ENCODE data around the gene STRN4. TPM values are rescaled to one million over a fixed set of nuclear protein-coding genes. Genes with fewer than 3 reads are reported as not detected.

STRN4 gene
- total RNA-seq, 2 experiments from 2014 or later = 52.5 to 63.5 TPM

DNA sequence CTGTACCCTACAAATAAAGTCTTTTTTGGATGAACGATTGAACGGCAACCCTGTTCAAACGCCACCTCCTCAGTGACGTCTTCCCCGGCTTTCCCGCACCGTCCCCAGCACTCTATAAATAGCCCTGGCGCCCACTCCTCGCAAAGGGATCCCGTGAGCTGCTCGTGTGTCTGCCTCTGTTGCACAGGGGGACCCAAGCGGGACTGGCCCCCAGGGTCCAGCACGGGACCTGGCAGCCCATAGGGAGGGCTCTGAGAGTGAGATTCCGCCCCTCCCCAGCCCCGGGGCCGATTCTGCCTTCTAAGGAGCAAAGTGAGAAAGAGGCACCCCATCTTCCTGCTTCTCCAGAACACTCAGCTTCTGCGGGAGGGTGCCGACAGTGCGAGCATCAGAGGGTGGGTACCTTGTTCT lies 8.5 kb downstream of the STRN4 start:
- intact Hi-C loops (cut with micrococcal nuclease) = no loop called here
- Mint-ChIP-seq H3K27me3 (no peaks in the 10 kb centered on the region), H3K9me3 (no peaks in the 10 kb centered on the region), H3K36me3 (ENCODE audit: low read depth) (peaks cover 35% of the 10 kb centered on the region), H3K27ac (no peak overlapping the region), H3K4me1 (ENCODE audit: low read depth) (peaks cover 28% of the 10 kb centered on the region), H3K4me3 (no peak overlapping the region)
- ChIA-PET POLR2A (interaction anchor here (1.3 to 1.6 kb wide), 3 partner anchors 13 to 32 kb away, joined by 3 to 7 read pairs (median 4); no protein-coding TSS in a partner anchor), CTCF (interaction anchor here (1.1 to 2.1 kb wide), 4 partner anchors 9 to 29 kb away, joined by 4 to 16 read pairs (median 7); no protein-coding TSS in a partner anchor)
- ATAC-seq (no peak), DNase-seq (no peak)
- TF ChIP-seq, protein P1, sequence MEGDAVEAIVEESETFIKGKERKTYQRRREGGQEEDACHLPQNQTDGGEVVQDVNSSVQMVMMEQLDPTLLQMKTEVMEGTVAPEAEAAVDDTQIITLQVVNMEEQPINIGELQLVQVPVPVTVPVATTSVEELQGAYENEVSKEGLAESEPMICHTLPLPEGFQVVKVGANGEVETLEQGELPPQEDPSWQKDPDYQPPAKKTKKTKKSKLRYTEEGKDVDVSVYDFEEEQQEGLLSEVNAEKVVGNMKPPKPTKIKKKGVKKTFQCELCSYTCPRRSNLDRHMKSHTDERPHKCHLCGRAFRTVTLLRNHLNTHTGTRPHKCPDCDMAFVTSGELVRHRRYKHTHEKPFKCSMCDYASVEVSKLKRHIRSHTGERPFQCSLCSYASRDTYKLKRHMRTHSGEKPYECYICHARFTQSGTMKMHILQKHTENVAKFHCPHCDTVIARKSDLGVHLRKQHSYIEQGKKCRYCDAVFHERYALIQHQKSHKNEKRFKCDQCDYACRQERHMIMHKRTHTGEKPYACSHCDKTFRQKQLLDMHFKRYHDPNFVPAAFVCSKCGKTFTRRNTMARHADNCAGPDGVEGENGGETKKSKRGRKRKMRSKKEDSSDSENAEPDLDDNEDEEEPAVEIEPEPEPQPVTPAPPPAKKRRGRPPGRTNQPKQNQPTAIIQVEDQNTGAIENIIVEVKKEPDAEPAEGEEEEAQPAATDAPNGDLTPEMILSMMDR (IDR thresholded peaks at IDR 0.05) = no peak

DNA sequence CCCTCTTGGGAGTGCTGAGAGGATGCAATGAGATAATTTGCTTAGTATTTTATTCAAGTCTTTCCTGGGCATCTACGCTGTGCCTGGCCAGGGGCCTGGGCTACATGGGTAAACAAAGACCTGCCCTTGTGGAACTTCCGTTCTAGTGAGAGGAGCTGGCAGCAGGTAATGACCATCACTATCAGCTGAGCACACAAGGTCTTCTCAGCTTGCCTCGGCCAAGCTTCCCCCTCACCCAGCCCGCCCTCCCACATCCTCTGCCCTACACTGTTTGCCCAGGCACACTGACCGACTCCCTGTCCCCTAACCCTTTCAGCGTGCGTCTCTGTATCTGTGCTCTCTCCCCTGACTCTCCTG lies 9.0 kb downstream of the STRN4 start:
- Mint-ChIP-seq H3K4me1 (ENCODE audit: low read depth) (peaks cover 25% of the 10 kb centered on the region), H3K27me3 (no peaks in the 10 kb centered on the region), H3K36me3 (ENCODE audit: low read depth) (peaks cover 34% of the 10 kb centered on the region), H3K27ac (no peak overlapping the region), H3K9me3 (no peaks in the 10 kb centered on the region), H3K4me3 (no peak overlapping the region)
- ATAC-seq (no peak), DNase-seq (no peak)
- intact Hi-C loops (cut with micrococcal nuclease) = no loop called here
- ChIA-PET POLR2A (interaction anchor here (1.3 to 1.6 kb wide), 3 partner anchors 13 to 31 kb away, joined by 3 to 7 read pairs (median 4); no protein-coding TSS in a partner anchor), CTCF (interaction anchor here (0.6 to 2.1 kb wide), 5 partner anchors 9 to 30 kb away, joined by 3 to 16 read pairs (median 6); no protein-coding TSS in a partner anchor)
- TF ChIP-seq, protein P1 (IDR thresholded peaks at IDR 0.05) = no peak

DNA sequence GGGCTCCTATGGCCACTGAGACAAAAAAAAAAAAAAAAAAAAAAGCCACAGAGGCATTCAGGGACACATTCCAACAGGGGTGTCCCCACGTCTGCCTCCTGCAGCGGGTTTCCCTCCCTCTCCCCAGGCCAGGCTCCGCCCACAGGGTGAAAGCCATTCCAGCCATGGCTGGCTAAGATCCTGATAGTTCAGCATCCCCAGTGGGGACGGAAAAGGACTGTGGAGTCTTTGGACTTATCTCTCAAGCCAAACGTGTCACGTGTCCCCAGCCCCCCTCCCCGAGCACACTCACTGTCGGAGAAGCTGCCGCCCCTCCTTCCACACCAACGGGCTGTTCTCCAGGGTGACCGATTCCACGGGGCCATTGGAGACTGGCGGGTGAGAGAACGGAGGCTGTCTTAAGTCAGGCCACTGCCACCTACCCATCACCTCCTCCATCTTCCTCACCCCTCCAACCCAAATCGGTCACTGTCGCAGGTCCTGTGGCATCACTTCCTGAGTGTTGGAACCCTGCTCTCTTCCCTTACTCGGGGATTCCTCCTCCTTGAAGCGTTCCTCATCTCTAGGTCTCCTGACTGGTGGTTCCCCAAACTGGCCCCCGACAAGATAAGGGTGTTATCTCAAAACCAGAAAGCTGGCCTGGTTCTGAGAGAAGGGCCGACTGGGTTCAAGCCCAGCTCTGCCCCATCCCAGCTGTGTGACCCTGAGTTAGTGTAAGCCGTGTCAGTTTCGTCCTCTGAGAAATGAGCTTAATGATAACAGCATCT lies 9.5 kb downstream of the STRN4 start:
- POLR2A ChIA-PET = interaction anchor here (1.3 to 1.6 kb wide), 2 partner anchors 14 to 31 kb away, joined by 4 to 7 read pairs; no protein-coding TSS in a partner anchor
- Mint-ChIP-seq H3K36me3 (ENCODE audit: low read depth) (peaks cover 30% of the 10 kb centered on the region), H3K4me3 (no peak overlapping the region), H3K9me3 (no peaks in the 10 kb centered on the region), H3K27me3 (no peaks in the 10 kb centered on the region), H3K4me1 (ENCODE audit: low read depth) (peaks cover 19% of the 10 kb centered on the region), H3K27ac (no peak overlapping the region)
- DNase-seq (no peak), ATAC-seq (no peak)
- TF ChIP-seq, protein P1 (IDR thresholded peaks at IDR 0.05) = no peak
- CTCF ChIA-PET = interaction anchor here (0.6 to 2.1 kb wide), 5 partner anchors 8 to 30 kb away, joined by 3 to 16 read pairs (median 6); no protein-coding TSS in a partner anchor
- intact Hi-C loops (cut with micrococcal nuclease) = no loop called here

DNA sequence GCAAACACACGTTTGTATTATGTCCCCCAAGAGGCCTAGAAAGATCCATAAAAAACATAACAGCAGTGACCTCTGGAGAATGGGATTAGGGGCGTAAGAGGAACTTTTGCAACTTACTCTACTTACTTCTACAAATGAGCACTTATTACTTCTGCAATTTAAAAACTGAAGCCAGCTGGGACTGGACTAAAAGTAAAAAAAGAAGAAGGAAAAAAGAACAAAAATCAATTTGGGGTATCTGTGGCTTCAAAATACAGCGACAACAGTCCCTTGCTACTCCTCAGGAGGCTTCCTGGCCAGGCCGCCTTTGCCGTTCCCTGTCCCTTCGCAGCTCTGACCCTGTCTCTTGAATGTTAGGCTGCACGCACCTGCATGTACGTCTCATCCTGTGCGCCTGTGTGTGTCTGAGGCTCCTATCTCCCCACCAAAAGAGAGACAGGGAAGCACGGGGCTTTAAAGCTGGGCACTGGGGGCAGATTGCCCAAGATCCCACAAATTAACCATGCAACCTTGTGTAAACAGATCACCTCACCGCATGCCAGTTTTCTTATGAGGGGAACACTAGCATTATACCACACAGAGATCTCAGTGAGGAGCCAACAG lies 12.5 kb downstream of the STRN4 start:
- H3K9me3 Mint-ChIP-seq = no peaks in the 10 kb centered on the region
- intact Hi-C loops (cut with micrococcal nuclease) = no loop called here
- no peak overlapping the region for H3K4me3 Mint-ChIP-seq
- TF ChIP-seq, protein P1 (IDR thresholded peaks at IDR 0.05) = no peak
- no peak overlapping the region for H3K27ac Mint-ChIP-seq
- peaks cover 7% of the 10 kb centered on the region for H3K4me1 Mint-ChIP-seq (ENCODE audit: low read depth)
- H3K27me3 Mint-ChIP-seq = no peaks in the 10 kb centered on the region
- ATAC-seq (no peak), DNase-seq (no peak)
- ChIA-PET CTCF (interaction anchor here (1.2 to 2.1 kb wide), 2 partner anchors 11 to 30 kb away, joined by 3 to 7 read pairs; no protein-coding TSS in a partner anchor), POLR2A (interaction anchor here (0.6 to 2.1 kb wide), 3 partner anchors 11 to 20 kb away, joined by 3 to 9 read pairs (median 4); partner anchors contain the start of gene FKRP)
- peaks cover 32% of the 10 kb centered on the region for H3K36me3 Mint-ChIP-seq (ENCODE audit: low read depth)
